SKM-1 treated with dmso at 0.1 percent for 144 hours (cell line): ENCODE results near the gene TBC1D22B.
"Not testable (repeated sequence)": the region's sequence is repeated elsewhere in the genome, so short reads cannot be mapped to it uniquely, and the experiment has no call there.

Source experiments
- DNase-seq: peaks from one replicate; lab custom pipeline; 2025; ENCODE audit not compliant: unreplicated experiment; lab: John Stamatoyannopoulos, UW

The TBC1D22B gene

GRCh38 chr6:37265860-37266259, 8.3 kb downstream of the TBC1D22B start:
- DNase-seq: no peak

- no peak for DNase-seq
Observed at GRCh38 chr6:37269105-37269504, 11.5 kb downstream of the TBC1D22B start.

GRCh38 chr6:37272834-37273566, 15.4 kb downstream of the TBC1D22B start:
- DNase-seq: no peak

GRCh38 chr6:37273690-37274089, 16.1 kb downstream of the TBC1D22B start:
- no peak for DNase-seq

GRCh38 chr6:37275350-37275749, 17.8 kb downstream of the TBC1D22B start:
- no peak for DNase-seq

GRCh38 chr6:37277001-37277409, 19.4 kb downstream of the TBC1D22B start:
- no peak for DNase-seq

GRCh38 chr6:37279366-37280134, 22.0 kb downstream of the TBC1D22B start:
- peak; percentile 95 for DNase-seq

- peak; percentile 53 for DNase-seq
Observed at GRCh38 chr6:37280162-37280887, 22.8 kb downstream of the TBC1D22B start.

- no peak for DNase-seq
Observed at GRCh38 chr6:37282371-37282770, 24.8 kb downstream of the TBC1D22B start.

GRCh38 chr6:37283268-37283667, 25.7 kb downstream of the TBC1D22B start:
- DNase-seq: no peak

- no peak for DNase-seq
Observed at GRCh38 chr6:37283671-37284151, 26.1 kb downstream of the TBC1D22B start.

- DNase-seq: no peak
Observed at GRCh38 chr6:37284781-37285180, 27.2 kb downstream of the TBC1D22B start.

GRCh38 chr6:37285861-37286311, 28.3 kb downstream of the TBC1D22B start:
- no peak for DNase-seq

- no peak for DNase-seq
Observed at GRCh38 chr6:37287519-37288157, 30.1 kb downstream of the TBC1D22B start.

GRCh38 chr6:37288247-37288646, 30.7 kb downstream of the TBC1D22B start:
- no peak for DNase-seq

GRCh38 chr6:37289931-37290330, 32.4 kb downstream of the TBC1D22B start:
- no peak for DNase-seq

GRCh38 chr6:37293426-37293825, 35.9 kb downstream of the TBC1D22B start:
- DNase-seq: no peak

GRCh38 chr6:37297637-37298036, 40.1 kb downstream of the TBC1D22B start:
- not testable (repeated sequence) for DNase-seq

GRCh38 chr6:37298958-37299357, 41.4 kb downstream of the TBC1D22B start:
- no peak for DNase-seq

- DNase-seq: no peak
Observed at GRCh38 chr6:37299990-37300389, 42.4 kb downstream of the TBC1D22B start.

GRCh38 chr6:37302086-37302686, 44.6 kb downstream of the TBC1D22B start:
- DNase-seq: no peak
